Measurements from ENCODE around the gene GLRA3. TPM values are rescaled to one million over a fixed set of nuclear protein-coding genes. Genes with fewer than 3 reads are reported as not detected.

Gene GLRA3
- total and polyA plus RNA-seq, 2 of the 8 experiments (the other 6 are each of a cell fraction or from before 2014, with no cell fraction given): 0.02 TPM; not detected in 1

DNA sequence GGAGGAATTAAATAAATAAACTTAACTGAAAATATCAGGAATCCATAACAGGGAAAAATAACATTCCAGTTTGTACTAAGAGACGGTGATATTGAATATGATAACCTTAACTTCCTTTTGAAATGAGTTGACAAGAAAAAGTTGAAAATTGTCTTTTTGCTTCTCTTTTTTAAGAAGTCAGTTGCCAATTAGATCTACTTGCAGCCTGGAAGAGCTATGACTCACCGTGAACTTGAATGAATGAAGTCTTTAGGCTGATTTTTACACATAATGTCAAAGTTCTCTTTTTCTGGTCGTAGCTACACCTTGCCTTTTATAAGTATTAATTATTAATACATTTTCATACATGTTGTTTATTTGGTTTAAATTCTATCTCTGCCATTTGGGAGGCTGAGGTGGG, 212.4 kb downstream of the GLRA3 start (continued):
- TF ChIP-seq CBX5 (IDR thresholded peaks at IDR 0.05; ENCODE audit: low read depth, low read length) (no peak), PHF8 (conservative IDR thresholded peaks at IDR 0.05; ENCODE audit: low read depth, low read length) (no peak), TEAD4 (IDR thresholded peaks at IDR 0.05; ENCODE audit: low read depth, low read length) (no peak), RBBP5 (IDR thresholded peaks at IDR 0.05; ENCODE audit: borderline replicate concordance, low read depth, low read length) (no peak), GABPA (IDR thresholded peaks at IDR 0.05; ENCODE audit: borderline replicate concordance, insufficient read depth, low read length) (no peak), CBX8 (IDR thresholded peaks at IDR 0.05; ENCODE audit: borderline replicate concordance, low read depth, low read length) (no peak), TBP (IDR thresholded peaks at IDR 0.05; ENCODE audit: low read depth, low read length) (no peak)

Data from H1 (cell line).